ENCODE measurements around the gene NR4A1.

The NR4A1 gene

GRCh38 chr12:52070185-52070925, 19.1 kb downstream of the NR4A1 start (continued):
- TF ChIP-seq, protein P1, sequence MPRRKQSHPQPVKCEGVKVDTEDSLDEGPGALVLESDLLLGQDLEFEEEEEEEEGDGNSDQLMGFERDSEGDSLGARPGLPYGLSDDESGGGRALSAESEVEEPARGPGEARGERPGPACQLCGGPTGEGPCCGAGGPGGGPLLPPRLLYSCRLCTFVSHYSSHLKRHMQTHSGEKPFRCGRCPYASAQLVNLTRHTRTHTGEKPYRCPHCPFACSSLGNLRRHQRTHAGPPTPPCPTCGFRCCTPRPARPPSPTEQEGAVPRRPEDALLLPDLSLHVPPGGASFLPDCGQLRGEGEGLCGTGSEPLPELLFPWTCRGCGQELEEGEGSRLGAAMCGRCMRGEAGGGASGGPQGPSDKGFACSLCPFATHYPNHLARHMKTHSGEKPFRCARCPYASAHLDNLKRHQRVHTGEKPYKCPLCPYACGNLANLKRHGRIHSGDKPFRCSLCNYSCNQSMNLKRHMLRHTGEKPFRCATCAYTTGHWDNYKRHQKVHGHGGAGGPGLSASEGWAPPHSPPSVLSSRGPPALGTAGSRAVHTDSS (tag by site-specific recombination; IDR thresholded peaks at IDR 0.05) = peak; percentile 34; the same call in 1 of the 2 replicates
- no peak for TF ChIP-seq ZNF302 (tag by site-specific recombination; IDR thresholded peaks at IDR 0.05; ENCODE audit: low read depth)

GRCh38 chr12:52073531-52074381, 22.5 kb downstream of the NR4A1 start:
- H3K4me1 ChIP-seq (ENCODE audit: control insufficient read depth, insufficient read depth, low read length) = 0 out of 2 replicates have a peak, but pooled peaks cover 7% of the 10 kb centered on the region
- no peak overlapping the region for H3K4me3 ChIP-seq (ENCODE audit: low read depth, low read length)
- H3K9me3 ChIP-seq (ENCODE audit: control insufficient read depth, insufficient read depth, low read depth, low read length) = no peaks in the 10 kb centered on the region
- TF ChIP-seq GLIS1 (tag by site-specific recombination; IDR thresholded peaks at IDR 0.05) (peak; percentile 43; the same call in 1 of the 2 replicates), ZFHX2 (tag by site-specific recombination; conservative IDR thresholded peaks at IDR 0.05) (peak; percentile 58), ZIC2 (tag by site-specific recombination; IDR thresholded peaks at IDR 0.05) (peak; percentile 52), KLF10 (tag by site-specific recombination; IDR thresholded peaks at IDR 0.05) (no peak), ZNF423 (tag by site-specific recombination; IDR thresholded peaks at IDR 0.05) (peak; percentile 73), FEZF1 (tag by site-specific recombination; IDR thresholded peaks at IDR 0.05) (peak; percentile 61), OSR2 (tag by site-specific recombination; IDR thresholded peaks at IDR 0.05) (peak; percentile 86), EGR2 (tag by site-specific recombination; IDR thresholded peaks at IDR 0.05; ENCODE audit: low read depth) (peak; percentile 72), HOXA7 (CRISPR knock-in tag; IDR thresholded peaks at IDR 0.05; ENCODE audit: borderline replicate concordance) (no peak), ZNF362 (tag by site-specific recombination; IDR thresholded peaks at IDR 0.05) (no peak), PRDM10 (tag by site-specific recombination; IDR thresholded peaks at IDR 0.05) (peak; percentile 71), GLIS2 (tag by site-specific recombination; IDR thresholded peaks at IDR 0.05) (no peak), WT1 (tag by site-specific recombination; IDR thresholded peaks at IDR 0.05) (peak; percentile 61; the same call in 1 of the 2 replicates), ZNF560 (tag by site-specific recombination; IDR thresholded peaks at IDR 0.05; ENCODE audit: borderline replicate concordance) (no peak), ZNF600 (tag by site-specific recombination; IDR thresholded peaks at IDR 0.05) (peak; percentile 59; the same call in 1 of the 2 replicates)
- ChIA-PET POLR2A (interaction anchor here (0.6 kb wide), 1 partner anchor 36 kb away, joined by 3 read pairs; no protein-coding TSS in a partner anchor), CTCF (interaction anchor here (0.6 to 34.8 kb wide), 5 partner anchors 9 to 265 kb away, joined by 3 to 794 read pairs (median 6); no protein-coding TSS in a partner anchor)
- H3K36me3 ChIP-seq (ENCODE audit: control insufficient read depth in 2 of 2, insufficient read depth in 1 of 2, low read length in 2 of 2) = peaks cover 11 to 64% of the 10 kb centered on the region in 2 experiments; a peak in 2 of 3 replicates
- no peak overlapping the region for H3K27ac ChIP-seq (ENCODE audit: extremely low read depth, low read depth, low read length)
